ENCODE measurements around the gene CFAP54. TPM values are rescaled to one million over a fixed set of nuclear protein-coding genes. Genes with fewer than 3 reads are reported as not detected.

Gene CFAP54
- polyA plus RNA-seq, 3 donors, result not detected

DNA sequence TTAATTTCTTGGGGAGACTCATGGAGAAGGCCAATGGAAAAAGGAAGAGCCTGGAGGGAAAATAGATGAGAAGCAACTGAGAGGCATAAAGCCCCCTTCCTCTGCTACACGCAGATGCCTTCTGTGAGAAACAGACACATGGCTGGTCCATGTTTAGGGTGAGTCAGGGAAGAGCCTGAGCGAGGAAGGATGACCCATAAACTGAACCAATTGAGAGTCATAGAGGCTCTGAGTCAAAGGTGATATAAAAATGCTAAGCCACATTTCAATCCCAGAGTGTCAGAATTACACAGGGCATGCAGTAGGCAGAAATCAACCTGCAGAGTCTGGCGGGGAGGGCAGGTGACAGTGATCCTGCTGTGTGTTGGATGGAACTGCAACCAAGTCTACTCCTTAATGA, 387.6 kb downstream of the CFAP54 start:
- 100% methylated on average over 1 of the region's 3 CpGs for WGBS (ENCODE audit: insufficient coverage)
- H3K27me3 Mint-ChIP-seq (ENCODE audit: low read depth in 3 of 3), result peaks cover 2 to 4% (median 2%) of the 10 kb centered on the region in 3 donors
- intact Hi-C loops (cut with micrococcal nuclease), result no loop called here

DNA sequence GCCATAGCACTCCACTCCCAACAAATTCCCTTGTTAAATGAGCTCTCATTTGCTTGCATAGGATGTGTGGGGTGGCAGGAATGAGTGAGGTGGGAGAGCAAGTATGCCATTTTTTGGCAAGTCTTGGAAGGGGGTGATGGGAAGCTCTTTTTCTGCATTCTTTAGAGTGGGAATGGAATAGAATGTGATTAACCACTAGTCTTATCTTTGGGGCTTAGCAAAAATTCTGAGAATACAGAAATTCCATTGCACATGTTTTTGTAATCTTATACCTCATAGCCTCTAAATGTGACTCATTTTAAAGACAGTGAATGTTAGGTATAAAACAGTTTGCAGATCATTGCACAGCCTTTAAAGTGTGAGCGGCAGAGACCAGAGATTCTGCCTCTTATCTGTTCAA, 389.3 kb downstream of the CFAP54 start:
- Mint-ChIP-seq H3K4me3 (no peak overlapping the region), H3K27ac (no peak overlapping the region), H3K9me3 (peaks cover 0 to 4% (median 0%) of the 10 kb centered on the region in 7 donors), H3K27me3 (ENCODE audit: low read depth in 3 of 3) (peaks cover 2 to 4% (median 2%) of the 10 kb centered on the region in 3 donors), H3K36me3 (no peaks in the 10 kb centered on the region), H3K4me1 (no peaks in the 10 kb centered on the region)
- Histone ChIP-seq H4K20me1 (ENCODE audit: insufficient read depth, low read length) (no peaks in the 10 kb centered on the region), H3K4me1 (ENCODE audit: control insufficient read depth in 1 of 2, insufficient read depth in 2 of 2, low read length in 2 of 2) (no peaks in the 10 kb centered on the region), H3K79me2 (ENCODE audit: insufficient read depth, low read length) (no peaks in the 10 kb centered on the region), H2AFZ (ENCODE audit: insufficient read depth, low read depth, low read length, poor library complexity, severe bottlenecking) (no peak overlapping the region), H3K36me3 (replicated peaks in 1 of 2; ENCODE audit: control insufficient read depth in 1 of 2, insufficient read depth in 2 of 2, low read length in 2 of 2) (no peaks in the 10 kb centered on the region), H3K27me3 (ENCODE audit: control insufficient read depth in 2 of 2, insufficient read depth in 2 of 2, low read length in 2 of 2) (no peaks in the 10 kb centered on the region), H3K9me3 (replicated peaks in 1 of 2; ENCODE audit: control insufficient read depth in 1 of 2, insufficient read depth in 1 of 2, low read length in 2 of 2) (no peaks in the 10 kb centered on the region), H3K27ac (ENCODE audit: low read depth in 1 of 2, low read length in 2 of 2) (no peak overlapping the region), H3K4me3 (replicated peaks in 1 of 3; ENCODE audit: low read depth in 2 of 3, low read length in 3 of 3) (no peak overlapping the region), H3K4me2 (replicated peaks; ENCODE audit: extremely low read depth, low read length, poor library complexity, severe bottlenecking) (no peak overlapping the region), H3K9ac (ENCODE audit: insufficient read depth, low read length, poor library complexity, severe bottlenecking) (no peak overlapping the region)
- intact Hi-C loops (cut with micrococcal nuclease), result no loop called here
- DNase-seq, result no peak
- WGBS (ENCODE audit: insufficient coverage), result 67% methylated on average over 1 of the region's 1 CpG
- TF ChIP-seq, protein P1, sequence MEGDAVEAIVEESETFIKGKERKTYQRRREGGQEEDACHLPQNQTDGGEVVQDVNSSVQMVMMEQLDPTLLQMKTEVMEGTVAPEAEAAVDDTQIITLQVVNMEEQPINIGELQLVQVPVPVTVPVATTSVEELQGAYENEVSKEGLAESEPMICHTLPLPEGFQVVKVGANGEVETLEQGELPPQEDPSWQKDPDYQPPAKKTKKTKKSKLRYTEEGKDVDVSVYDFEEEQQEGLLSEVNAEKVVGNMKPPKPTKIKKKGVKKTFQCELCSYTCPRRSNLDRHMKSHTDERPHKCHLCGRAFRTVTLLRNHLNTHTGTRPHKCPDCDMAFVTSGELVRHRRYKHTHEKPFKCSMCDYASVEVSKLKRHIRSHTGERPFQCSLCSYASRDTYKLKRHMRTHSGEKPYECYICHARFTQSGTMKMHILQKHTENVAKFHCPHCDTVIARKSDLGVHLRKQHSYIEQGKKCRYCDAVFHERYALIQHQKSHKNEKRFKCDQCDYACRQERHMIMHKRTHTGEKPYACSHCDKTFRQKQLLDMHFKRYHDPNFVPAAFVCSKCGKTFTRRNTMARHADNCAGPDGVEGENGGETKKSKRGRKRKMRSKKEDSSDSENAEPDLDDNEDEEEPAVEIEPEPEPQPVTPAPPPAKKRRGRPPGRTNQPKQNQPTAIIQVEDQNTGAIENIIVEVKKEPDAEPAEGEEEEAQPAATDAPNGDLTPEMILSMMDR (IDR thresholded peaks at IDR 0.05), result no peak

More for the DNA sequence above, 387.6 kb downstream of the CFAP54 start:
- Histone ChIP-seq H3K27ac (ENCODE audit: low read depth in 1 of 2, low read length in 2 of 2) (no peak overlapping the region), H4K20me1 (ENCODE audit: insufficient read depth, low read length) (no peaks in the 10 kb centered on the region), H3K9ac (ENCODE audit: insufficient read depth, low read length, poor library complexity, severe bottlenecking) (no peak overlapping the region), H3K4me3 (replicated peaks in 1 of 3; ENCODE audit: low read depth in 2 of 3, low read length in 3 of 3) (no peak overlapping the region), H3K36me3 (replicated peaks in 1 of 2; ENCODE audit: control insufficient read depth in 1 of 2, insufficient read depth in 2 of 2, low read length in 2 of 2) (no peaks in the 10 kb centered on the region), H3K4me1 (ENCODE audit: control insufficient read depth in 1 of 2, insufficient read depth in 2 of 2, low read length in 2 of 2) (no peaks in the 10 kb centered on the region), H3K79me2 (ENCODE audit: insufficient read depth, low read length) (no peaks in the 10 kb centered on the region), H3K27me3 (ENCODE audit: control insufficient read depth in 2 of 2, insufficient read depth in 2 of 2, low read length in 2 of 2) (no peaks in the 10 kb centered on the region), H3K4me2 (replicated peaks; ENCODE audit: extremely low read depth, low read length, poor library complexity, severe bottlenecking) (no peak overlapping the region), H2AFZ (ENCODE audit: insufficient read depth, low read depth, low read length, poor library complexity, severe bottlenecking) (no peak overlapping the region), H3K9me3 (replicated peaks in 1 of 2; ENCODE audit: control insufficient read depth in 1 of 2, insufficient read depth in 1 of 2, low read length in 2 of 2) (no peaks in the 10 kb centered on the region)
- TF ChIP-seq, protein P1 (IDR thresholded peaks at IDR 0.05), result no peak
- no peaks in the 10 kb centered on the region for H3K4me1 Mint-ChIP-seq
- no peak overlapping the region for H3K4me3 Mint-ChIP-seq
- no peak overlapping the region for H3K27ac Mint-ChIP-seq
- no peaks in the 10 kb centered on the region for H3K36me3 Mint-ChIP-seq
- DNase-seq, result no peak
- H3K9me3 Mint-ChIP-seq, result peaks cover 0 to 4% (median 0%) of the 10 kb centered on the region in 7 donors

Data from CD14-positive monocyte (primary cell).